Heart right ventricle (tissue), 16 donors: Measurements from ENCODE around the gene CCDC40. TPM values are rescaled to one million over a fixed set of nuclear protein-coding genes. Genes with fewer than 3 reads are reported as not detected.

Experiments used
- ATAC-seq, 8 donors: fragments of 200-7000 bp; cut with Tn5 transposase; one replicate each; pipeline ENCODE4 v1.9.1; 2020; ENCODE audit warnings: mild to moderate bottlenecking in 8 of 8, moderate library complexity in 8 of 8, moderate number of reproducible peaks in 1 of 8
- DNase-seq, 2 donors: peaks; one replicate each; pipeline ENCODE4 v3.0.0-alpha.2; 2020
- H3K27ac ChIP-seq, 10 donors: fragments of 200-600 bp; sonication (generic) in 2 of 10; one replicate each; pipeline versions ENCODE4 v1.5.0 to v1.8.0; 2020 to 2022; ENCODE audit warnings: mild to moderate bottlenecking in 3 of 10
- H3K27me3 ChIP-seq, 7 donors: fragments of 200-600 bp; one replicate each; pipeline ENCODE4 v1.8.0; 2021 to 2022; ENCODE audit warnings: mild to moderate bottlenecking in 2 of 7
- H3K36me3 ChIP-seq, 9 donors: fragments of 200-600 bp; sonication (generic) in 1 of 9; one replicate each; pipeline versions ENCODE4 v1.5.0 to v1.8.0; 2020 to 2022; ENCODE audit warnings: mild to moderate bottlenecking in 2 of 9
- H3K4me1 ChIP-seq, 9 donors: fragments of 200-600 bp; sonication (generic) in 1 of 9; one replicate each; pipeline versions ENCODE4 v1.5.0 to v1.8.0; 2020 to 2022; ENCODE audit warnings: mild to moderate bottlenecking in 4 of 9
- H3K4me3 ChIP-seq, 10 donors: fragments of 200-600 bp; sonication (generic) in 2 of 10; one replicate each; pipeline versions ENCODE4 v1.5.0 to v1.8.0; 2020 to 2022; ENCODE audit warnings: mild to moderate bottlenecking in 7 of 10, moderate library complexity in 2 of 10
- H3K9me3 ChIP-seq, 11 donors: fragments of 200-600 bp in 10 of 11; sonication (generic) in 2 of 11; one replicate each; pipeline versions ENCODE4 v1.5.0 to v1.8.0; 2013 to 2022; ENCODE audit warnings: mild to moderate bottlenecking in 2 of 11, control low read depth in 1 of 11, moderate library complexity in 1 of 11
- CTCF ChIP-seq, 9 donors: fragments of 200-600 bp; sonication (generic) in 2 of 9; IDR thresholded peaks; one replicate each; pipeline versions ENCODE4 v1.5.0 to v1.8.0; 2021 to 2022; ENCODE audit warnings: antibody characterized with exemption in 9 of 9, mild to moderate bottlenecking in 5 of 9, moderate library complexity in 1 of 9
- WGBS, 2 donors: extraction: QIAGEN DNeasy Blood & Tissue Kit; methylation state at CpG; one replicate each; pipeline ENCODE4 v1.1.7; 2013; ENCODE audit warnings: inconsistent platforms in 1 of 2; 5-methylcytosine and 5-hydroxymethylcytosine counted together
- intact Hi-C, 10 donors: fragments of 100-400 bp; cut with DNase I; formaldehyde crosslinking; loops; one replicate each; pipeline versions ENCODE4 v1.11.1 to v1.14.2; 2022
- polyA plus RNA-seq, 2 donors: library from polyadenylated mRNA; stranded (reverse); fragments of 200-250 nt; gene quantifications; one replicate each; pipeline ENCODE4 v1.2.3, GENCODE V29; 2013
- total RNA-seq, 10 donors: library from RNA; stranded (reverse); fragmentation: NEBNext Ultra II Directional in 3 of 10; extraction: Animal tissue kit (Norgen Biotek cat#: 25700) in 3 of 10; gene quantifications; one replicate each; pipeline versions ENCODE4 v1.2.1 to v1.2.4, GENCODE V29; 2021 to 2023
- donor health status: Arrhythmogenic right ventricular cardiomyopathy.
- donor health status: ischemic (EF 13 %, LVEDD 7.1; RV severe dilation, severe dysfunction).
- donor health status: healthy with polysubstance abuse.
- donor health status: DM: no; HTN: yes; CAD: no.
- donor health status: DM: no; HTN: no; CAD: no.
- donor health status: ischemic (EF 25% LVEDD 6.9; RV normal size, moderate dysfunction).
- donor health status: ischemic (EF 25% LVEDD 5.7; RV mildly dilated, moderate dysfunction).
- donor health status: healthy.
- donor health status: DM: yes; HTN: yes; CAD: no.
- donor health status: Ischemic cardiomyopathy.
- donor health status: ischemic (EF 35%, LVEDD 5.7; RV mildly dilated, moderate dysfunction).
- donor health status: nonischemic (EF 11% LVEDD 7.7; RV severe dilation, severe dysfunction).
- donor health status: DM: yes; HTN: yes; CAD: no.
- donor health status: PGD.
- donor health status: ischemic (EF 29% LVEDD 5.4; RV normal size, mild dysfunction).
- donor health status: nonischemic (EF 23%, LVEDD 6.1; RV moderate dilation, normal function).

The CCDC40 gene
- total and polyA plus RNA-seq, 12 donors: 2.0 to 8.9 (median 6.6) TPM

GRCh38 chr17:80110927-80111701 is 74.7 kb downstream of the CCDC40 start:
- DNase-seq: no peak
- H3K36me3 ChIP-seq: peaks cover 0 to 58% (median 0%) of the 10 kb centered on the region in 9 donors
- H3K4me3 ChIP-seq: no peak overlapping the region
- no peaks in the 10 kb centered on the region for H3K27me3 ChIP-seq
- TF ChIP-seq CTCF (IDR thresholded peaks at IDR 0.05): no peak
- no peak for ATAC-seq
- intact Hi-C loops: no loop called here
- WGBS, 2 donors: 93 to 96% methylated on average over 21 of the region's 21 CpGs
- H3K4me1 ChIP-seq: no peaks in the 10 kb centered on the region
- peaks cover 0 to 8% (median 0%) of the 10 kb centered on the region in 11 donors for H3K9me3 ChIP-seq
- no peak overlapping the region for H3K27ac ChIP-seq

- H3K9me3 ChIP-seq: peaks cover 0 to 8% (median 0%) of the 10 kb centered on the region in 11 donors
- intact Hi-C loops: no loop called here
- ATAC-seq (no peak), DNase-seq (no peak)
- no peaks in the 10 kb centered on the region for H3K27me3 ChIP-seq
- H3K27ac ChIP-seq: no peak overlapping the region
- no peaks in the 10 kb centered on the region for H3K4me1 ChIP-seq
- WGBS, 2 donors: 91% methylated on average over 26 of the region's 26 CpGs
- H3K36me3 ChIP-seq: peaks cover 0 to 58% (median 0%) of the 10 kb centered on the region in 9 donors
- H3K4me3 ChIP-seq: no peak overlapping the region
- TF ChIP-seq CTCF (IDR thresholded peaks at IDR 0.05): no peak
Measured at GRCh38 chr17:80111702-80112470, 75.4 kb downstream of the CCDC40 start.

DNA sequence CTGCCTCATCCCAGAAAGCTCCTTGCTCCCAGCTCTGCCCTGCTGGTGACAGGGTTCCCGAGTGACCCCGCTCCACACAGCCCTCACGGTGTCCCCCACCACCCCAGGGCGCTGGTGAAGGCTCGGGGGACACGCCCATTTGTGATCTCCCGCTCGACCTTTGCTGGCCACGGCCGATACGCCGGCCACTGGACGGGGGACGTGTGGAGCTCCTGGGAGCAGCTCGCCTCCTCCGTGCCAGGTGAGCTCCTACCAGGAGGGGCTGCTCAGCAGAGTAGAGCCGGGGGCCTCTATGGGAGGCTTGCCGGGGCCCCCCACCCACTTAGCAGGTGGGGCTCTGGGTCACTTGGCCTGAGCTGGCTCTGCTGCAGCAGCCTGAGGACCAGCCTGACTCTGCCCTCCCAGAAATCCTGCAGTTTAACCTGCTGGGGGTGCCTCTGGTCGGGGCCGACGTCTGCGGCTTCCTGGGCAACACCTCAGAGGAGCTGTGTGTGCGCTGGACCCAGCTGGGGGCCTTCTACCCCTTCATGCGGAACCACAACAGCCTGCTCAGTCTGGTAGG is 76.1 kb downstream of the CCDC40 start:
- intact Hi-C loops: no loop called here
- DNase-seq (no peak), ATAC-seq (peak in 1 of 8 donors; percentile 9)
- Histone ChIP-seq H3K27ac (no peak overlapping the region), H3K36me3 (peaks cover 0 to 57% (median 0%) of the 10 kb centered on the region in 9 donors), H3K4me1 (no peaks in the 10 kb centered on the region), H3K9me3 (peaks cover 0 to 8% (median 0%) of the 10 kb centered on the region in 11 donors), H3K27me3 (no peaks in the 10 kb centered on the region), H3K4me3 (no peak overlapping the region)
- no peak for TF ChIP-seq CTCF (IDR thresholded peaks at IDR 0.05)
- WGBS, 2 donors: 92 to 94% methylated on average over 24 of the region's 24 CpGs

- intact Hi-C loops: no loop called here
- Histone ChIP-seq H3K4me1 (no peaks in the 10 kb centered on the region), H3K4me3 (no peak overlapping the region), H3K9me3 (peaks cover 0 to 8% (median 0%) of the 10 kb centered on the region in 11 donors), H3K27me3 (no peaks in the 10 kb centered on the region), H3K36me3 (peaks cover 0 to 58% (median 0%) of the 10 kb centered on the region in 9 donors), H3K27ac (no peak overlapping the region)
- ATAC-seq (no peak), DNase-seq (no peak)
- no peak for TF ChIP-seq CTCF (IDR thresholded peaks at IDR 0.05)
- WGBS, 2 donors: 87 to 88% methylated on average over 20 of the region's 20 CpGs
Measured at GRCh38 chr17:80113033-80113484, 76.6 kb downstream of the CCDC40 start.
